Measurements from ENCODE around the gene B4GALT5.
A peak's percentile ranks its signal among the peaks of the same experiment; 100 is the strongest.
"Not testable (repeated sequence)": the region's sequence is repeated elsewhere in the genome, so short reads cannot be mapped to it uniquely, and the experiment has no call there.

B4GALT5 gene

DNA sequence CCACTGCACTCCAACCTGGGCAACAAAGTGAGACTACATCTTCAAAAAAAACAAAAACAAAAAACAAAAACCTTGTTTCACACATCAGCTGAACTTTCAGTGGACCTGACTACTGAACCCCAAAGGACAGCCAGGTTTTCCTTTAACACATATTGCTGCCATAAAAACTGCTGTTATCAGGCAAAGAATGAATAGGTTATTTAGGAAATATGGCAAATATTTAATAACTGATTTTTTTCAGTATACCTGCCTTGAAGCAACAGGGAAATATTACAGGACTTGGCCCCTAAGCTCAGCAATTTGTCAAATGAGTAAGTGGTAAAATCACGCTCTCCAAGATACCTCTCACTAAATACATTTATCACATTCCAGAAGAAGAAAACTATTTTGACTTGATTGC, 34.0 kb downstream of the B4GALT5 start:
- no peak for DNase-seq (ENCODE audit: low spot score)

DNA sequence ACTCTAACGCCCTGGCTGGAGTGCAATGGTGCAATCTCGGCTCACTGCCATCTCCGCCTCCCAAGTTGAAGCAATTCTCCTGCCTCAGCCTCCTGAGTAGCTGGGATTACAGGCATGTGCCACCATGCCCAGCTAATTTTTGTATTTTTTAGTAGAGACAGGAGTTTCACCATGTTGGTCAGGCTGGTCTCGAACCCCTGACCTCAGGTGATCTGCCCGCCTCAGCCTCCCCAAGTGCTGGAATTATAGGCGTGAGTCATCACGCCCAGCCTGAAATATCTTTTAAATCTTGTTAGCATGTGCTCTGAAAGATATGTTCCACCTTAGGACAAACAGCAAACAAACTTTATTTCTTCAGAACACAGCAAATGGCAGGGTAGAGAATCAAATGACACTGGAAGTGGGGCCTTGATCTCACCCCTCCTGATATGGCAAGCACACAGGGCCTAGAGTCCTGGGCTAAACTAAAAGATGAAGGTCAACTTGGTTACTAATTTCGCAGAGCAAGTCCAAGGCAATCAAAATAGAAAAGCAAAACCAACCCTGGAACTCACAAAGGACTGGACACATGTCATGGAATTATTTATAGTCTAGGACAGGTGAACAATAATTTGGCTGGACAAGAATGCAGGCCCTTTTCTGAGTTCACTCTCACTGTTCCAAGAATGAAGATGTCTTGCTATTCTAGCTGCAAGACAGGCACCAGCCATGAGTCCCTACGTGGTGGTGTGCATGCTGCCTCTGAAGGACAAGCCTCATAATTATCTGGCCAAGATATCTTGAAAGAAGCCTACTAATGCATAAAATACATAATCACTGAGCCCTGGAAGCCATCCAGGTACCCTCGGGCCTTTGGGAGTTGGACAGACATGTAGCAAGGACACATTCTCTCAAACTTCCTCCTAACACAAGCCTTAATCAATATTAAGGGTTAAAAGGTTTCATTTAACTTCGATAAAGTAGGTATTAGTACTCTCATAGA, 35.6 kb downstream of the B4GALT5 start:
- DNase-seq (ENCODE audit: low spot score): no peak

DNA sequence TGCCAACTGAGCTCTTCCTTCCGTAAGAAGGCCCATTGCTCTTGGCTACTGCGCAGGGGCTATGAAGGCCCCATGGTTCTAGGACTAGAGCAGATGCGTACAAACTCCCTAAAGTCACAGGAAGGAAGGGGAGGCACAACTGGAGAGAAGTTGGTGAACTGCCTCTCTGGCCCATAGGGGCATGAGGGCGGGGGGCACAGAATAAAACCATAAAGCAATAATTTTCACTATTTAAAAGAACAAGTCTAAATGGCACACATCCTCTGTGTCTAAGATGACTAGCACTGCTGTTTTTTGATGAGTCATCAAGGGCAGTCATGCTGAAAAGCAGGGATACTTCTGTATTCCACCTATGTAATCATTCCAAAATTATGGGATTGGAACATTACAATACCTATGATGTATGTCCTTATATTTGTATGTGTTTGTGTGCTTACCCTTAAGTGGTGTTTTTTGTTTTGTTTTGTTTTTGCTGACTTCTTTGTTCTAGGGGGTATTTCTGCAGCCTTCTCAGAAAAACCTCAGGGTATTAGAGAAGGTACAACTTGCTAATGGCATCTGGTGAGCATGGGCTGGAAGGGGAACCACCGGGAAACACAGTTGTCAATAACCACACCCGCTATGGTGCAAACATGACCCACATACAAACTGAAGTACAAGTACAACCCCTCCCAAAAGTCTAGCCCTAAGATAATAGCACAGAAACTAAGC, 36.9 kb downstream of the B4GALT5 start:
- no peak for DNase-seq (ENCODE audit: low spot score)

DNA sequence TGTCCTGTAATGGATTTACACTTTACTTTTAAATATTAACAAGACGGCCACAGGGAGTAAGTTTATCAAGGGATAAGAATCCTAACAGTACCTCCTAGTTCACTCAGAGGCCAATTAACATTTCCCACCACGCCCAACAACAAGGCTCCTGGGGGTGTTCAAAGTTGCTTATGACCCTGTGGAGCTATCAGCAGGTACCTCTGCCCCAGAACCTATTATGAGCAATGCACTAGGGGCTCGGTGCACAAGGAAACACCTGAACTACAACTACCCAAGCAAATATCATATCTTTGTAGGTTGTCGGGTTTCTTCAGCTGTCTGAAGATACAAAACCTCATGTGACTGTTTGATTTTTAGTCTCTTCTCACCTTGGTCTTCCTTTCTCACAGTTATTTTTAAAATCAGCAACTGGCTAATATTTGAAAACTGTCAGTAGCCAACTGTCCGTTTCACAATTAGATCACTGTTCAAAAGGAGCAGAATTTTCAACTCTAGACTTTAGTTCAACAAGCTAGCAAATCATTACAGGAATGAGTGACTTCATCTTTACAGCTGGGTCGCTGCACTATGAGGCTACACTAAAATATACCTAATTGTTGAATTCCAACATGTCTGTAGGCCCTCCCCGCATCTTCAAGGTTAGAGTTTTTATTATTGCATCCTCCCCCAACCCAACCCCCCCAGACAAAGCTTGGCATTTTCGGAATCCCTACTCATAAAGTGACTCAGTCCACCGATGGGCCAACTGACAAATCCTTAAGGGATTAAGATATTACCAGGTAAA, 38.1 kb downstream of the B4GALT5 start:
- DNase-seq (ENCODE audit: low spot score): no peak

DNA sequence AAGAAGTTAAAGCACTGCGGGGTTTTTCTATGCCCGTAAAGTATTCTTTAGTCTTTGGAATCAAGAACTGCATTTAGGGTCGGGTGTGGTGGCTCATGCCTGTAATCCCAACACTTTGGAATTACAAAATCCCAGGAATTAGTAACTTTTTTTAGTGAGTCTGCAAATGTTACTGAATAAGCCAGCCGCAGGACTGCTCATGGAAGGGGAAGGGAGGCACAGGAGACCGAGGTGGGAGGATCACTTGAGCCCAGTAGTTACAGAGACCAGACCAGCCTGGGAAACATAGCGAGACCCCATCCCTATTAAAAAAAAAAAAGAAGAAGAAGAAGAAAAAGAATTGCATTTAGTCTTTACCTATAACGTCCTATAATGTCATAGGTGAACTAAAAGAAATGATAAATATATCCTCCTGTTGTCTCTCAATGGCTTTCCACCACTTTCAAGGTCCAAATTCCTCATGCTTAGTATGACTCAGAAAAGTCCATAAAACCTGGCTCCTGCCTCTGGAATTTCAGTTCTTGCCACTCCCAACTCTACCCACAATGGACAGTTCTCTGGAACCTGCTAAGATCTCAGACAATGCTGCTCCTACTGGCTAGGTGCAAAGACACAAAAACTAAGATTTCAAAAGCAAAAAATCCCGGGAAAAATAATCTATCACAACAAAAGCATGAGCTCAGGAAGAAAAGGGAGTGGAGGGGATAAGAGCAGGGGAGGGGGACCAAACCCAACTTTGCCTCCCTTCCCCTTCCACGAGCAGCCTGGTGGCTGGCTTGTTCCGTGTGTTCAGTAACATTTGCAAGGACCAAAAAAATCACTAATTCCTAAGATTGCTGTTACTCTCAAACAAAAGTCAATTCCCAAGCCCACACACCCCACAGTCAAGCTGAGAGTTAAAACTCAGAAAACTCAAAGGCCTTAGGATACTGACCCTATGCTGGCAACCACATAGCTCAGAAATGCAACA, 39.0 kb downstream of the B4GALT5 start:
- DNase-seq (ENCODE audit: low spot score): no peak

DNA sequence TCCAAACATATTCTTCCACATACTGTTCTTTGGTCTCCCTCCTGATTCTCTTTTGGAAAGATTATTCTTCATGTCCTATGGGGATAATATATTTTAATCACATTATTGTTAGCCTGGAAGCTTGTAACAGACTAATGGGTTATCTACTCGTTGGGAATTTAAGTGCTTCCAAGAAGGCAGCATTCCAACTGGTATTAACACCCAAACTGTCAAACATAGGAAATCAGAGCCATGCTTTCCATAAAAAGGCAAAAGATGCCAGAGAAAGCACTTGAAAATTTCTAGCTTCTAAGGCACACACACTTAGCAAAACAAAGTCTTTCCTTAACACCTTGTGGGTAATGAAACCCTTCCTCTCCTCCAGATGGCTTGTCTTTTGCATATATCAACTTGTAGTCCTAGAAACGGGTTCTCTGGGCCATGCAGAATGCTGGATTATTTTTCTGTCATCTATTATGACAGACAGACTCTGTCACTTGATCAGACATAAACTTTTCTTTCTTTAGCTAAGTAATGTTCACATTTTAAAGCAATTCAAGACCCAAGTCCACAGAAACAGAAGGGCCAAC, 41.5 kb downstream of the B4GALT5 start:
- DNase-seq (ENCODE audit: low spot score): no peak

DNA sequence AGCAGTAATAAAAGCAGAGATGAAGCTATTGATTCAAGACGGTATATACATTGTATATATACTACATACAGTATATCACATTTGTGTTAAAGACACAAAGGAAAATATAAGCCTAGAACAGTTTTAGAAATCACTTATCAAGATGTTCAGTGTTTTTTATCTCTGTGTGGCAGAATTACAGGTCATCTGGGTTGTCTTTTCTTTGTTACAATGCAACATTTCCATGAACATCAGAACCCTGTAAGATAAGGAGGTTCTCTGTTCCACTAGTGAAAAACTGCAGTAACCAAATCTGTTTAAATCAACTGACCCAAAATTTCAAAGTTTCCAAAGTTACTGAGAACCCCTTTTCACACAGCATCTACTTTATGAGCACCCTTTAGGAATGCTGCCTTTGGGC, 42.2 kb downstream of the B4GALT5 start:
- no peak for DNase-seq (ENCODE audit: low spot score)

DNA sequence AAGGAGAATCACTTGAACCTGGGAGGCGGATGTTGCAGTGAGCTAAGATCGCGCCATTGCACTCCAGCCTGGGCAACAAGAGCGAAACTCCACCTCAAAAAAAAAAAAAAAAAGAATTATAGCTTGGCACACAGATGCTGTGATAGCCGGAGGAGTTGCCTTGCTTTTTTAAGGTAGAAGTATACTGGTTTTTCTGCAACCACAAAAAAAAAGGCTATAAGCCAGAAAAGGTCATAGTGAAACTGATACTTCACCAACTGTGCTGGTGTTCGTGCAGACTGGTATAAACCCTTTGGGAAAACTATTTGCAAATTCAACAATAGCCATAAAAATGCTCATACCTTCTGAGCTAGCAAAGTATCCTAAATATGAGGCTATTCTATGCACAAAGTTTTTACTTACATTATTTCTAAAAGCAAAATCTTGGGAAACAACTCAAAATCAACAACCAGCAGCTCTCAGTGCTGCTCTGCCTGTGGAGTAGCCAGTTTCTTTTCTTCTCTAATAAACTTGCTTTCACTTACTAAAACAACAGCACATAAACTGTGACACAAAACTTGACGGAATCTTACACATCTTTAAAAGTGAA, 44.0 kb downstream of the B4GALT5 start:
- peak; percentile 33 for DNase-seq (ENCODE audit: low spot score)

DNA sequence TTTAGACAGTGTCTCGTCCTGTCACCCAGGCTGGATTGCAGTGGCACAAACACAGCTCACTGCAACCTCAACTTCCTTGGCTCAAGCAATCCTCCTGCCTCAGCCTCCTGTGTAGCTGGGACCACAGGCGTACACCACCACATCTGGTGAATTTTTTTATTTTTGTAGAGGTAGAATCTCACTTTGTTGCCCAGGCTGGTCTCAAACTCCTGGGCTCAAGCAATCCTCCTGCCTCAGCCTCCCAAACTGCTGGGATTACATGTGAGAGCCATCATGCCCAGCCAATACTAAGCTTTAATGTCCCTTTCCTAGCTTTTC, 44.8 kb downstream of the B4GALT5 start:
- not testable (repeated sequence) for DNase-seq (ENCODE audit: low spot score)

DNA sequence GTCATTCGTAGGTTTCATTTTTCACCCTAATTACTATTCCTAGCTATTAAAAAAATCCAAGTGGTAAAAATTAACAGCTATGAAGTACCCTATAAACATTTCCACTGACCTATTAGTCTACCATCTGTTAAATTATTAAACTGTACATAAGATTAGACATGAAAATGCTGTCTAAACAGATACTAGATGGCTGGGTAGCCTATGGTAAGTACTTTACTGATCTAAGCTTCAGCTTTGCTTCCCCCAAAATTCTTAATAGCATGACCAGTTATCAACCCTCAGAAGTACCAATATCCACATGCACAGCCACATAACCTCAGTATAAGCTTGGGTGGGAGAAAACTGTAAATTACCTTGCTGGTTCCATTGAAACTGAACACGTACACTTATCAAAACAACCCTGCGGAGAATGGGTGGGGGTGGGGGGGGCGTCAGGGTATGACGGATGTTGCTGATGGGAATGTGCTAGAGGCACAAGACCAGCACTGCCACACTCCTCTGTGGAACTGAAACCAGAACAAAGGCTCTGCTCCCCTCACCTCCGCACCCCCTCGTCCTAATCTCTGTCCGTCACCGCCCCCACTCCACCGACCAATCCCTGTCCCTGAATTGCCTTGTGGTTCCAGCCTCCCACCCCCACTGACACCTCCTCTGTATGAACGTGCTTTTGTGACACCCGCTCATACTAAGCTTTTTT, 45.3 kb downstream of the B4GALT5 start:
- peak; percentile 85 for DNase-seq (ENCODE audit: low spot score)

DNA sequence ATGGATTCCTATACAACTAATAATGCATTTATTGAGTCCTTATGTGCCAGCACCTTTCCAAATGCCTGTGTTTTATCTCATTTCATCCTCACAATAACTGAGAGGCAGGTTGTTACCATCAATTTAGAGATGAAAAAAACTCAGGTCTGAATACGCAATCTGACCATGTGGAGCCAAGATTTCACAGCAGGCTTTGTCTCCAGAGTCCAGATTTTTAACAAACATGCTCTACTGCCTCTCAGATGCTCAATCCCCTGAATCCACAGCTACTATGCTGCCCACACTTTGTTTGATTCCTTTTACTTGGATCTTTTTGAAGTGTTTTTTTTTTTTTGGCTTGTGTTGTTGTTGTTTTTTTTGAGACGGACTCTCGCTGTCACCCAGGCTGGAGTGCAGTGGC, 46.8 kb downstream of the B4GALT5 start:
- DNase-seq (ENCODE audit: low spot score): no peak

DNA sequence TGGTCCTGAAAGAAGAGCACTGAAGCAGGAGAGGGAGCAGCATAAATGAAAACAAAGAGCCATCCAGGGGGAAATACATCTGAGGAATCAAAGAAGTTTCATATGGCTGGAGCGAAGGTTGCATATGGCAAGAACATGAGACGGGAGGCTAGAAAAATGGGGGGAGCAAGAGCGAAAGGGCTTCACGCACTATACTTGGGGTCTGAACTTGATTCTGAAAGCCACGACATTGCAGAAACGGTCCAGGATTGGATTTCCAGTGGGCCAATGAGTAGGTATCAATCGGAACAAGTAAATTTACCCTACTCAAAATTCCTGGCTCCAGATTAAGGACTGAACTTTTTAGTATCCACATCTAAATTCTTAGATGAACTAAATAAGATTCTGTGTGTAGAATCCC, 47.9 kb downstream of the B4GALT5 start:
- no peak for DNase-seq (ENCODE audit: low spot score)

DNA sequence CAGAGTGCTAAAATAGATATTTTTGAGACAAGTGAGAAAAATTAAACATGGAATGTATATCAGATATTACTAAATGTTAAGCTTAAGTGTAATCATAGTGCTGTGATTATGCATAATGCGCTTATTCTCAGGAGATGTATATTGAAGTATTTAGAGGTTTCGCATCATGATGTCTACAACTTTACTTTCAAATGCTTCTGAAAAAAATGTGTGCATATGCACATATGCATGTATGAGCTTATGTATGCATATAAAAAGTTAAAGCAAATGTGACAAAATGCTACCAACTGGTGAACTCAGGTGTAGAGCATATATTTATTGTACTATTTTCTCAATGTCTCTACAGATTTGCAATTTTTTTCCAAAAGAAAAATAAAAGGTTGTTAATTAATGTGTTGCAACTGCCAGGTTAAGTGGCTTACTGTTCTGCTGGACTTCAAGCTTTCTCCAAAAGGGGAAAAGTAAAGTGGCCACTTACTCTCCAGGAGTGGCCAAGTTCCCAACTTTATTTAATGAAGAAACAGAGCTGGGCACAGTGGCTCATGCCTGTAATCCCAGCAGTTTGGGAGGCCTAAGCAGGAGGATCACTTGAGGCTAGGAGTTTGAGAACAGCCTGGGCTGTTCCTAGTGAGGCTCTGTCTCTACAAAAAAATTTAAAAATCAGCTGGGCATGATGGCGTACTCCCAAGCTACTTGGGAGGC, 48.9 kb downstream of the B4GALT5 start:
- no peak for DNase-seq (ENCODE audit: low spot score)

DNA sequence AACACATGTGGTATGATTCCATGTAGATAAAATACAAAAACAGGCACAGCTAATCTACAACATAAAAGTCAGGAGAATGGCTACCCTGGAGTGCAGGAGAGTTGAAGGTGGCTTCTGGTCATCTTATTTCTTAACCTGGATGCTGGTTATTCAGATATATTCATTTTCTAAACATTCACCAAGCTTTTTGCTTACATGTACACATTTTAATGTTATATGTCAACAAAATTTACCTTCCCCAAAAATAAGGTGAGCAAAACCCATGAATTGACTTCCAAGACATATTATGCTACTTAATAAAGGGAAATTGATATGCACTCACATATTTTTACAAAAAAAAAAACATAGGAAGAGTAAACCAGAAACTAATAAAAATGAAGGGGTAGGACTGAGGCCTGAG, 50.6 kb downstream of the B4GALT5 start:
- DNase-seq (ENCODE audit: low spot score): no peak

DNA sequence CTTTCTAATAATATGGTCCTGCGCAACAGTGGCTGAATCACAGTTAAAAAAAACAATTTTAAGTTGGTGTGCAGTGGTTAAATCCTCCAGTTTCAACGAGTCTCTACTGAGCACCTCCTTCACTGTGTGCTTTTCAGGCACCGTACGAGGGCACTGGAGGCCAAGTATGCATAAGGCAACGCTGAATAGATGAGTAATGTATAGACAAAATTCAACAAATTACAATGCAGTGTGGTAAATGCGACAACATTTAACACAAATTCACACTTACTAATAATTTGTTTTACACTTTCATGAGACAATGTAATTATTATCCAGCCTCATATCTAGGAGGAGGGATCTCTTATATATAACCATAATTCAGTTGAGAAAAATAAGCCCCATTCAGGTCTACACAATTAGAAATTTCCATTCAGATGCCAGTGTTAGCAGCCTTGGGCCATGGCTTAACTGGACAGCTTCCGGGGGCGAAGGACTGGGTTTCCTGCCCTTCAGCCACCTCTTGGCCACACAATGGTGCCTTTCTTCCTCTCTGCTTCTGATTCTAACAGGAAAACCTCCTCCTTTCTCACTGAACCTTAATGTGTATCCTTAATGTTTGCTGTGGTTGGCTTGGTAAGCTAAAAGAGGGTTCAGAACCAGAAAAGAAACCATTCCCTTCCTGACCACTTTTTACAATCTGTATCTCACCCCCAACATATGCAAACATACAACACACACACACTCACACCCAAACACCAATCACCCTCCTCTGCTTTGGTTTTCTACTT, 51.9 kb downstream of the B4GALT5 start:
- DNase-seq (ENCODE audit: low spot score): no peak

DNA sequence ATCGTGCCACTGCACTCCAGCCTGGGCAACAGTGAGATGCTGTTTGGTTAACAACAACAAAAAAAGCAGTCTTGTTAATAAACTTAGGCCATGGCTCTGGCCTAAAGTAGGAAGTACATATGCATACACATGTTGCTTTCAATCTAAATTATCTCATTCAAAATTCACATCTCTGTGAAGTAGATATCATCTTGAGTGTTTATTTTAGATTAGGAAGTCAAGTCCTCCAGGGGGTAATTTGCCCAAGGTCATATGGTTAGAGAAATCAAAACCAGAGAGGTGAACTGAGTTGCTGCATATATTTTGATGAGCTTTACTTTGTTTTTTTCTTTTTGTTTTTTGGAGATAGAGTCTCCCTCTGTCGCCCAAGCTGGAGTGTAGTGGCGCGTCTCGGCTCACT, 52.8 kb downstream of the B4GALT5 start:
- no peak for DNase-seq (ENCODE audit: low spot score)

DNA sequence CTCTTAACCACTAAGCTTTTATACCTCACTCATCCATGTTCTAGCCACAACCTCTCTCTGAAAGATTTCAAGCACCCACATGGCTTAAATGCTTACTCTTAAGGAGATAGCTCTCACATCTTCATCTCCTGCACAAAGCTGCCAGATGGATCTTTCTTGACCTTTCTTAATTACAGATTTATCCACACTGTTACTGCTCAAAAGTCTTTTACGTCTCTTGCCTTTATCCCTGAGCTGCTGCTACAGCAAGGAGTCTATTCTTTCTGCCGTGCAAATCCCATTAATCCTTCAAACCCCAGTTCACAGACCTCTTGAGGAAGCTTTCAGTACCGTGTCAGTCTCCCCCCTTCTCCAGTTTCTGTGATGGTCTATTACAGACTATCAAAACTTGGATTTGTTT, 54.6 kb downstream of the B4GALT5 start:
- no peak for DNase-seq (ENCODE audit: low spot score)

DNA sequence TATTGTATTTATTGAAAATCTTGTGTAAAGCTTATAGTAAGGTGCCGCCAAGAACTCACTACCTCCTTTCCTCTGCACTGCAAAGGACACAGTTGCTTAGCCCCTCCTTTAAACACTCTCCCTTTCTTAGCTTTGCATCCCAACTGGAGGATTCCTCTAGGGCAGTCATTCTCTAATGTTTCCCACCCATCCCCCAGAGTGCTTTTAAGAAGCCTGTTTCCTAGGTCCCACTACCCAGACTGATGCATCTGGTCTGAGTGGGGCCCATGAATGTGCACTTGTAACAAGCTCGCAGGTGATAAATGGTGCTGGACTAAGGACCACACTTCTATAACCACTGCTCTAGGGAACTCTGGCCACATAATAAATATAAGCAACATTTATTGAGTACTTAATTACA, 55.2 kb downstream of the B4GALT5 start:
- DNase-seq (ENCODE audit: low spot score): no peak
